Activated naive CD8-positive, alpha-beta T cell treated with anti-CD3 and anti-CD28 coated beads, Interleukin-2, amount 10 ng/mL, durations not matched to agents 7 days and 5 days (primary cell): ENCODE measurements around the gene LCE5A. TPM values are rescaled to one million over a fixed set of nuclear protein-coding genes. Genes with fewer than 3 reads are reported as not detected.
"Not testable (repeated sequence)": the region's sequence is repeated elsewhere in the genome, so short reads cannot be mapped to it uniquely, and the experiment has no call there.

ENCODE experiments used
- ATAC-seq: fragments of 150-1000 bp; cut with Tn5 transposase; one replicate; pipeline ENCODE4 v1.10.0; 2021; ENCODE audit warnings: low read depth, moderate library complexity
- POLR2A ChIA-PET: fragments of 350-600 bp; sonication (Branson Sonifier 250); formaldehyde crosslinking; loops from one replicate; lab custom pipeline; 2021; ENCODE audit warnings: antibody characterized with exemption; lab: Charles Lee
- DNase-seq: peaks from one replicate; pipeline ENCODE4 v3.0.0; 2021
- H3K27ac Mint-ChIP-seq: one replicate; pipeline ENCODE4 v1.8.0; 2022; ENCODE audit warnings: mild to moderate bottlenecking, mixed read lengths
- H3K27me3 Mint-ChIP-seq: one replicate; pipeline ENCODE4 v1.8.0; 2022; ENCODE audit warnings: mild to moderate bottlenecking, moderate library complexity, mixed read lengths
- H3K36me3 Mint-ChIP-seq: one replicate; pipeline ENCODE4 v1.8.0; 2021; ENCODE audit warnings: mild to moderate bottlenecking, mixed read lengths
- H3K4me1 Mint-ChIP-seq: one replicate; pipeline ENCODE4 v1.8.0; 2021; ENCODE audit warnings: mixed read lengths
- H3K4me3 Mint-ChIP-seq: one replicate; pipeline ENCODE4 v1.8.0; 2022; ENCODE audit warnings: mild to moderate bottlenecking, moderate library complexity, mixed read lengths
- H3K9me3 Mint-ChIP-seq: one replicate; pipeline ENCODE4 v1.8.0; 2021; ENCODE audit warnings: mixed read lengths
- total RNA-seq, 2 experiments: library from RNA; stranded (reverse); gene quantifications; one replicate each; pipeline ENCODE4 v1.2.3, GENCODE V29; 2021

Gene LCE5A
- total RNA-seq, 2 experiments from 2014 or later, result not detected

DNA sequence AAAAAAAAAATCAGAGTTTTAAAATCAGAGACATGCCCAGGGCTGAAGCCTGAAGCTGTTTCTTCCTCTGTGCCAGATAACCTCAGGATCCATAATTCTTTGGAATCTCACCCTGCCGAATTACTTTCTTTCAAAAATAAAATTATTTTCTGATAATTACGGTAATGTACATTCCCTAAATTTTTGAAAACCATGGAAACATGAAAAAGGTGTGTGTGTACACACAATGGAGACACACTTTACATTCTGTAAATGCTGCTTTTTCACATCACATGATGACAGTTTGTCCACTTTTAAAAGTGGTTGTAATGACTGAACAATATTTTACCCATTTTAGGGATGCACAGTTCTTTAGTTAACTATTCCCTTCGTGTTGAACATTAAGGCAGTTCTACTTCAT lies 25.2 kb downstream of the LCE5A start:
- POLR2A ChIA-PET, result no interaction called here
- no peak overlapping the region for H3K4me3 Mint-ChIP-seq
- H3K36me3 Mint-ChIP-seq, result no peaks in the 10 kb centered on the region
- H3K4me1 Mint-ChIP-seq, result no peaks in the 10 kb centered on the region
- peaks cover 16% of the 10 kb centered on the region for H3K27me3 Mint-ChIP-seq
- DNase-seq, result no peak
- no peaks in the 10 kb centered on the region for H3K9me3 Mint-ChIP-seq
- no peak overlapping the region for H3K27ac Mint-ChIP-seq
- ATAC-seq, result no peak

DNA sequence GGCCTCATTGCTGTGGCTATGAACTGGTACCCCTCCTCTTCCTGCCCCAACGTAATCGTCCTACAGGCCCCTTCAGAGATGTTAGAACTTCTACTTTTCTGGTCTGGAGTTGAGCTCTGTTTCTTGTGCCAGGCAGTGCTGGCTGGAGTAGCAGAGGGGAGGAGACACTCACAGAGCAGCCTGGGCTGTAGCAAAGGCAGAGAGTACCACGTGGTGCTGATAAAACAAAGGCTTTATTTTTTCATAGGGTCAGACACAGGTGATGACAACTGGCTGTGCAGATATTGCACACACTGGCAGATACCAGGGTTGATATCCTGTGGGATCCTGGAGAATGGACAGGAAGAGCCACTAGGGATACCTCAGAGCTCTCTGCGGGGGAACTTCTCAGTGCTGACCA lies 26.9 kb downstream of the LCE5A start:
- Mint-ChIP-seq H3K27me3 (peaks cover 10% of the 10 kb centered on the region), H3K4me1 (no peaks in the 10 kb centered on the region), H3K36me3 (no peaks in the 10 kb centered on the region), H3K9me3 (no peaks in the 10 kb centered on the region), H3K4me3 (no peak overlapping the region), H3K27ac (no peak overlapping the region)
- no peak for ATAC-seq
- POLR2A ChIA-PET, result no interaction called here
- no peak for DNase-seq

DNA sequence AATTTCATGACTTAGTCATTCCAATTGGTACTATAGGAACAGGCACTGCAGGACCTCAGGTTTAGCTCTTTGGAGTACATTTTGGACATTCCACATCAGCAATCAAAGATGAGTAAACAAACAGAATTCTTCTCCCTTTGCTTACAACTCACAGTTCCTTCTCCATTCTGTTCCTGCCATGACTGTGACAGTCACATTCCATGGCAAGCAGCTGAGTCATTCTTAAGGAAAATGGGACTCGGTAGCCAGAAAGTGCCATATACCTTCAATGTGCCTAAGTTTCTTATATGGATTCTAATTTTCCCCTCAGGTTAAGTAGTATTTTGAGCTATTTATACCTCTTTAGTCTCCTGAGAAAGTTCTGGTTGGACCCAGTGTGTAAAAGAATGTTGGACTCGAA lies 29.3 kb downstream of the LCE5A start:
- H3K4me3 Mint-ChIP-seq, result no peak overlapping the region

DNA sequence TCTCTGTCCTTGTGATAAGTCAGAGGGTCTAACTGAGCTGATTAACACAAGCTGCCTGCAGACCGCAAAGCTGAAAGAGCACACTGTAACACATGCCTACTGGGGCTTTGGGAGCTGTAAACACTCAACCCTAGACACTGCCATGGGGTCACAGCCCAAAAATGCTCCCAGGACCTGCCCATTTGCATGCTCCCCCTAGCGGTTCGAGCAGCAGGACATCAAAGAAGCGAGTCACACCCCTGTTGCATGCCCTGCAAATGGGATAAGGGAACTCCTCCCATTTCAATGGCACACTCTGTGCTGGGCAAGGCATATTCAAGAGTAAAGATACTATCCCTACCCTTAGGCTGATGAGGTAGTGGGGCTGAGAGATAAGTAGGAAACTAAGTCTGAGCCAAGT lies 33.2 kb downstream of the LCE5A start:
- no peak overlapping the region for H3K27ac Mint-ChIP-seq
- H3K4me3 Mint-ChIP-seq, result no peak overlapping the region
- DNase-seq (no peak), ATAC-seq (no peak)
- H3K9me3 Mint-ChIP-seq, result no peaks in the 10 kb centered on the region
- peaks cover 3% of the 10 kb centered on the region for H3K27me3 Mint-ChIP-seq
- no peaks in the 10 kb centered on the region for H3K36me3 Mint-ChIP-seq
- POLR2A ChIA-PET, result no interaction called here
- no peaks in the 10 kb centered on the region for H3K4me1 Mint-ChIP-seq

More for the DNA sequence above, 29.3 kb downstream of the LCE5A start:
- POLR2A ChIA-PET, result no interaction called here
- Mint-ChIP-seq H3K36me3 (no peaks in the 10 kb centered on the region), H3K9me3 (no peaks in the 10 kb centered on the region), H3K4me1 (no peaks in the 10 kb centered on the region), H3K27me3 (peaks cover 6% of the 10 kb centered on the region), H3K27ac (no peak overlapping the region)
- no peak for DNase-seq
- no peak for ATAC-seq

DNA sequence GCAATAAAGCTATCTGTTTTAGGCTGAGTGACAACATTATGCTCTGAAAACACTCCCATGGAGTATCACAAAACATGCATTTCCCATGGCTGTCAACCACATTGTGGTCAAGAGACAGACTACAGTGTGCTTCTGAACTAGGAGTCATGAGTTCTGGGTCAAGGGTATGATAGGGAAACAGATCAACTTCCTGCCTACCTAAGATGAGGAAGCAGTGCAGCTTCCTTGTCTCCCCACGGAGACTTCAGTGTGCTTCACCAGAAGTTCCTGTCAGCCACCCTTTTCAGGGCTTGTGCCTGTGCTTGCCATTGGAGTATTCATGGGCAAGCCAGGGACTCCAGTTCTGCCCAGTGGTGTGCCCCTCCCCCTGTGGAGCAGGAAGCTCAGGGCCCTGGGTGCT lies 36.1 kb downstream of the LCE5A start:
- DNase-seq (no peak), ATAC-seq (no peak)
- Mint-ChIP-seq H3K4me1 (no peaks in the 10 kb centered on the region), H3K9me3 (no peaks in the 10 kb centered on the region), H3K27ac (no peak overlapping the region), H3K4me3 (no peak overlapping the region), H3K27me3 (peaks cover 3% of the 10 kb centered on the region), H3K36me3 (no peaks in the 10 kb centered on the region)
- POLR2A ChIA-PET, result no interaction called here

DNA sequence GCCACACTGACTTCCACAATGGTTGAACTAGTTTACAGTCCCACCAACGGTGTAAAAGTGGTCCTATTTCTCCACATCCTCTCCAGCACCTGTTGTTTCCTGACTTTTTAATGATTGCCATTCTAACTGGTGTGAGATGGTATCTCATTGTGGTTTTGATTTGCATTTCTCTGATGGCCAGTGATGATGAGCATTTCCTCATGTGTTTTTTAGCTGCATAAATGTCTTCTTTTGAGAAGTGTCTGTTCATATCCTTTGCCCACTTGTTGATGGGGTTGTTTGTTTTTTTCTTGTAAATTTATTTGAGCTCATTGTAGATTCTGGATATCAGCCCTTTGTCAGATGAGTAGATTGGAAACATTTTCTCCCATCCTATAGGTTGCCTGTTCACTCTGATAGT lies 37.8 kb downstream of the LCE5A start:
- H3K36me3 Mint-ChIP-seq, POLR2A ChIA-PET, H3K9me3 Mint-ChIP-seq, H3K4me3 Mint-ChIP-seq, H3K27me3 Mint-ChIP-seq, ATAC-seq, DNase-seq, H3K4me1 Mint-ChIP-seq, H3K27ac Mint-ChIP-seq: not testable (repeated sequence)

Other genes starting within 250 kb of the LCE5A start
- gene FLG, start 185.6 kb upstream of the LCE5A start, total RNA-seq, result not detected
- not detected for gene FLG2, start 150.8 kb upstream of the LCE5A start, total RNA-seq
- gene CRNN, start 96.5 kb upstream of the LCE5A start, total RNA-seq, result not detected
- not detected for gene CRCT1, start 3.7 kb downstream of the LCE5A start, total RNA-seq
- gene LCE3E, start 56.0 kb downstream of the LCE5A start, total RNA-seq, result not detected
- not detected for gene LCE3D, start 69.7 kb downstream of the LCE5A start, total RNA-seq
- gene LCE3C, start 89.4 kb downstream of the LCE5A start, total RNA-seq, result not detected
- not detected for gene LCE3B, start 103.0 kb downstream of the LCE5A start, total RNA-seq
- not detected for gene LCE3A, start 112.3 kb downstream of the LCE5A start, total RNA-seq
- not detected for gene LCE2D, start 152.6 kb downstream of the LCE5A start, total RNA-seq
- not detected for gene LCE2C, start 164.5 kb downstream of the LCE5A start, total RNA-seq
- gene LCE2B, start 175.3 kb downstream of the LCE5A start, total RNA-seq, result not detected
- gene LCE2A, start 187.5 kb downstream of the LCE5A start, total RNA-seq, result not detected
- gene LCE4A, start 197.4 kb downstream of the LCE5A start, total RNA-seq, result not detected
- not detected for gene KPRP, start 247.2 kb downstream of the LCE5A start, total RNA-seq